ENCODE data around the gene NFRKB.
"Not testable (repeated sequence)": the region's sequence is repeated elsewhere in the genome, so short reads cannot be mapped to it uniquely, and the experiment has no call there.

The NFRKB gene

DNA sequence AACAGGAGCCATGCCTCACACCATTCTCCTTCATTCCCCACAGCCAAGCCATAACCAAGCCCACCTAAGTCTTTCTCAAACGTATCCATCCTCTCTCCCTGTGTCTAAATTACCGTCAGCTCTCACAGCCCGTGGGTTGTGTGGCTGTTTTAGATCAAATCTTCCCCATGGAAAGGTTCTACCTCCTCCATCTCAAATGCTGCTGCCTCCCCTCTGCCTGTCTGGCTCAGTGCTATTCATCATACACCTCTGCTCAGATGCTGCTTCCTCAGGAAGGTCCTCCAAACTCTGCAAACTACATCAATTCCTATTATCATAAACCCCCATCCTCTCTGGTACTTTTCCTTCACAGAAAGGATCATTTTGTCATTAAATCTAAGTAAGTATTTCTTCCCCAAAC lies 15.1 kb downstream of the NFRKB start:
- H3K4me3 ChIP-seq (replicated peaks; ENCODE audit: low read depth, low read length) = no peak overlapping the region
- no peak for DNase-seq (ENCODE audit: low read depth)
- no peak for TF ChIP-seq CTCF (IDR thresholded peaks at IDR 0.05; ENCODE audit: low read length, missing control alignments)

- TF ChIP-seq CTCF (IDR thresholded peaks at IDR 0.05; ENCODE audit: low read length, missing control alignments) = no peak
- no peak for DNase-seq (ENCODE audit: low read depth)
- no peak overlapping the region for H3K4me3 ChIP-seq (replicated peaks; ENCODE audit: low read depth, low read length)
Observed at GRCh38 chr11:129871914-129872313, 23.5 kb downstream of the NFRKB start.

- DNase-seq (ENCODE audit: low read depth); H3K4me3 ChIP-seq (replicated peaks; ENCODE audit: low read depth, low read length): not testable (repeated sequence)
Observed at GRCh38 chr11:129868626-129869025, 26.8 kb downstream of the NFRKB start.

- DNase-seq (ENCODE audit: low read depth) = no peak
- no peak for TF ChIP-seq CTCF (IDR thresholded peaks at IDR 0.05; ENCODE audit: low read length, missing control alignments)
- H3K4me3 ChIP-seq (replicated peaks; ENCODE audit: low read depth, low read length) = no peak overlapping the region
Observed at GRCh38 chr11:129866311-129866710, 29.1 kb downstream of the NFRKB start.

DNA sequence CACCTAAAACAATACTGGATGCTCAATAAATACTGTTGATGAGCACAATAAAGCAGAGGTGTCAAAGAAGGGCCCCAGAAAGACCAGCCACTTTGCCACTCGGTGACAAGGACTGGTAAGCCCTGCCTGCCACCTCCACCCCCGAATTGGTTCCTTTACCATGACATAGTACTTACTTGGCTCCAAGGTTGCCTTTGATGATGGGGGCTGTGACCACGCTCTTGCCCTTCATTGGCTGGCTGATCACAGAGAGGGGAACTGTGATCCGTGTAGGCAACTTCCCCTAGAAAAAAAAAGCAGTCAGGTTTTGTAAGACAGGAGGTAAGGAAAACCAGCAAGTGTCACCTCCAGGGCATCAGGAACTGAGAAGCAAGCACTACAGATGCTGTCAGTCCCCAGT lies 29.7 kb downstream of the NFRKB start:
- no peak for DNase-seq (ENCODE audit: low read depth)
- no peak for TF ChIP-seq CTCF (IDR thresholded peaks at IDR 0.05; ENCODE audit: low read length, missing control alignments)
- no peak overlapping the region for H3K4me3 ChIP-seq (replicated peaks; ENCODE audit: low read depth, low read length)

- TF ChIP-seq CTCF (IDR thresholded peaks at IDR 0.05; ENCODE audit: low read length, missing control alignments) = no peak
- DNase-seq (ENCODE audit: low read depth) = no peak
- no peak overlapping the region for H3K4me3 ChIP-seq (replicated peaks; ENCODE audit: low read depth, low read length)
Observed at GRCh38 chr11:129864811-129865210, 30.6 kb downstream of the NFRKB start.

DNA sequence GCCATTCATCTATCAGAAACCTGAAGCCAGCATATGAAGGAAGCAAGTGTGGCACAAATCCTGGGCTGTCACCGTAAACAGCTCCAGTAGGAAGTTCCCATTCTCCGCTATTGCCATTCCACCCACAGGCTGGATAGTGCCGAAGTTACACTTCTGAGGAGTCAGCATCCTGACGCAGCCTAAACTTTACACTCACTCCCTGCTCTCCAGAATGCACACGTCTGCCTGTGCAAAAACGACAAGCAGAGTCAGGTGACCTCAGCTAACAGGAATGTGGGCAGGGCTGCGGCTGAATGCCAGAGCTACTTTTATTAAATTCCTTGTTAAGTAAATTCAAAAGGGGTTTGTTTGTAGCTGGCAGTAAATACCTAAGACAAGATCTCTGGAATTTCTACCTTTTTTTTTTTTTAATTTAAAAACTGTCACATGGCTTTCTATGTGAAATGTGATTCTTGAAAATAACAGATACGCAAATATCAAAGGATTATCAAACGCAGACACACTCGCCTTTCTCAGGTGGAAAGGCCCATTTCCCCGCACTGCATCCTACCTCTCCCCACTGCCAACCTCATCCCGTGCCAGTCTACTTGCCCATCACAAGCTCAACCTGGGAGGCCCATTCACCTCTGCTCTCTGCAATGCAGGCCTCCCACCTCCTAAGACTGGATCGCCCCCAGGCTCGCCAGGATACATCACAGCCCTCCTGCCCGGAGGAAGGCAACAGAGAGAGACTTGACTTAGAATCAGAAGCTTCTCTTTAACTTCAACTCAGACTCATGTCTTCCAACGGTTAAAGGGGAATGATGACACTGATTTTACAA lies 33.5 kb downstream of the NFRKB start:
- no peak overlapping the region for H3K4me3 ChIP-seq (replicated peaks; ENCODE audit: low read depth, low read length)
- TF ChIP-seq CTCF (IDR thresholded peaks at IDR 0.05; ENCODE audit: low read length, missing control alignments) = no peak
- DNase-seq (ENCODE audit: low read depth) = peak; percentile 94

Data from fibroblast of pulmonary artery (primary cell).